Stimulated activated CD4-positive, alpha-beta T cell treated with anti-CD3 and anti-CD28 coated beads, Interleukin-15, amount 100 ng/mL, for 1 hour (primary cell): ENCODE results near the gene SERINC4.
"Not testable (repeated sequence)": the region's sequence is repeated elsewhere in the genome, so short reads cannot be mapped to it uniquely, and the experiment has no call there.

Experiments used
- DNase-seq, 2 donors: peaks; one replicate each; pipeline ENCODE4 v3.0.0-alpha.2; 2020; ENCODE audit warnings: low read depth in 1 of 2, low spot score in 1 of 2

The SERINC4 gene

DNA sequence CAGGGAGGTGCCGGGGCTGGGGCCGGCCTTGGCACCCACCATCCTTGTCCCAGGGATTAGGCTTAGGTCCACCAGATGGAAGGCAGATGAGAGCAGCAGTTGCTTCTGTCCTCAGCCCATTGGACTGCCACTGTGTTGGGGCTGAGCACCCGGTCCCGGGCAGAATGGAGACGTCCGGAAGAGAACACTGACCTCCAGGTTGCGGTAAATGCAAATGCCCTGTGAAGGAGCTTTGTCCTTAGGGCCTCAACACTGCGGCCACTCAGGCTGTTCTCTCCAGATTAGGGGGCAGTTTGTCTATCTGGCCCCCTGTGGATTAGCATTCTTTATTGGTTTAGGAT, at the start of gene SERINC4:
Gene SERINC4, minus strand, starts transcription at position 276 of the 341 bp plus-strand sequence. Its CDS starts 234 bp downstream, at position 42.
- no peak for DNase-seq

- DNase-seq = no peak
These were observed 45.4 kb upstream of the SERINC4 start for GRCh38 chr15:43845421-43845820.

- not testable (repeated sequence) for DNase-seq
These were observed 32.5 kb upstream of the SERINC4 start for GRCh38 chr15:43832485-43832884.

GRCh38 chr15:43831519-43832052, 31.6 kb upstream of the SERINC4 start:
- not testable (repeated sequence) for DNase-seq

DNA sequence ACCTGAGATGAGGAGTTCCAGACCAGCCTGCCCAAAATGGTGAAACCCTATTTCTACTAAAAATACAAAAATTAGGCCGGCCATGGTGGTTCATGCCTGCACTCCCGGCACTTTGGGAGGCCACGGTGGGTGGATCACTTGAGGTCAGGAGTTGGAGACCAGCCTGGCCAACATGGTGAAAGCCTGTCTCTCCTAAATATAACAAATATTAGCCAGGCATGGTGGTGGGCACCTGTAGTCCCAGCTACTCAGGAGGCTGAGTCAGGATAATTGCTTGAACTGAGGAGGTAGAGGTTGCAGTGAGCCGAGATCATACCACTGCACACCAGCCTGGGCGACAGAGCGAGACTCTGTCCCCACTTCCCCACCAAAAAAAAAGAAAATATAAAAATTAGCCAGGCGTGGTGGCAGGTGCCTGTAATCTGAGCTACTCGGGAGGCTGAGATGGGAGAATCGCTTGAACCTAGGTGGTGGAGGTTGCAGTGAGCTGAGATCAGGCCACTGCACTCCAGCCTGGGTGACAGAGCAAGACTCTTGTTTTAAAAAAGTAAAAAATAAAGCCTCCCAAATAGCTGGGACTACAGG, 30.8 kb upstream of the SERINC4 start:
- DNase-seq = not testable (repeated sequence)

DNA sequence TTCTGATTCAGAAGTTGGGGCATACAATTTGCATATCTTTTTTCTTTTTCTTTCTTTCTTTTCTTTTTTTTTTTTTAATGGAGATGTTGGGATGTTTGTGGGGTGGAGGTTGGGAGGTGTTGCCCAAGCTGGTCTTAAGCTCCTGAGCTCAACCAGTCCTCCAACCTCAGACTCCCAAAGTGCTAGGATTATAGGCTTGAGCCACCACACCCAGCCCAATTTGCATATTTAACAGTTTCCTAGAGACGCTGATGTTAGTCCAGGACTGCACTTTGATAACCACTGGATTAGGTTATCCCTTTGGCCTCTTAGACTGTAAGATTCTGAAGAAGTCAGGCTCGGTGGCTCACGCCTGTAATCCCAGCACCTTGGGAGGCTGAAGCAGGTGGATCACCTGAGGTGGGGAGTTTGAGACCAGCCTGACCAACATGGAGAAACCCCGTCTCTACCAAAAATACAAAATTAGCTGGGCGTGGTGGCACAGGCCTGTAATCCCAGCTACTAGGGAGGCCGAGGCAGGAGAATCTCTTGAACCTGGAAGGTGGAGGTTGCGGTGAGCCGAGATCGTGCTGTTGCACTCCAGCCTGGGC, 30.0 kb upstream of the SERINC4 start:
- not testable (repeated sequence) for DNase-seq

DNA sequence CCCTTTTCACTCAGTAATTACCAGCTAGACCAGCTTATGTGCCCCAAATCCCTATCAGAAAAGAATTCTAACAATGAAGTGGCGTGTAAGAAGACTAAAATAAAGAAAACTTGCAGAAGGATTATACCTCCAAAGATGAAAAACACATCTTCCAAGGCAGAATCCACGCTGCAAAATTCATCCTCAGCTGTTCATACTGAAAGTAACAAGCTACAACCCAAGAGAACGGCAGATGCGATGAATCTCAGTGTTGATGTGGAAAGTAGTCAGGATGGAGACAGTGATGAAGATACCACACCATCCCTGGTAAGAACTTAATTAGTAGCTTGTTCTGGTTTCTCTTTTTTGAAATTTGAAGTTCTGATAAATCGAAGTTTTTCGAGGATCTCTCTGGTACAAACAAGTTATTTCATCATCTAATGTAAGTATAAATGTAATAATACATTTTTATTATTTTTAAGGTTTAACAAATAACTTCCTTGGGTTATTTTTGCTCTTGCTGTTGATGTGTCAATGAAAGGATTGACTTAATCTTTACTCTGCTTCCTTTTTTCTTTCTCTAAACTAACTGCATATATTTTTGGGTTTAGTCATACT, 28.1 kb upstream of the SERINC4 start:
- DNase-seq = no peak

DNA sequence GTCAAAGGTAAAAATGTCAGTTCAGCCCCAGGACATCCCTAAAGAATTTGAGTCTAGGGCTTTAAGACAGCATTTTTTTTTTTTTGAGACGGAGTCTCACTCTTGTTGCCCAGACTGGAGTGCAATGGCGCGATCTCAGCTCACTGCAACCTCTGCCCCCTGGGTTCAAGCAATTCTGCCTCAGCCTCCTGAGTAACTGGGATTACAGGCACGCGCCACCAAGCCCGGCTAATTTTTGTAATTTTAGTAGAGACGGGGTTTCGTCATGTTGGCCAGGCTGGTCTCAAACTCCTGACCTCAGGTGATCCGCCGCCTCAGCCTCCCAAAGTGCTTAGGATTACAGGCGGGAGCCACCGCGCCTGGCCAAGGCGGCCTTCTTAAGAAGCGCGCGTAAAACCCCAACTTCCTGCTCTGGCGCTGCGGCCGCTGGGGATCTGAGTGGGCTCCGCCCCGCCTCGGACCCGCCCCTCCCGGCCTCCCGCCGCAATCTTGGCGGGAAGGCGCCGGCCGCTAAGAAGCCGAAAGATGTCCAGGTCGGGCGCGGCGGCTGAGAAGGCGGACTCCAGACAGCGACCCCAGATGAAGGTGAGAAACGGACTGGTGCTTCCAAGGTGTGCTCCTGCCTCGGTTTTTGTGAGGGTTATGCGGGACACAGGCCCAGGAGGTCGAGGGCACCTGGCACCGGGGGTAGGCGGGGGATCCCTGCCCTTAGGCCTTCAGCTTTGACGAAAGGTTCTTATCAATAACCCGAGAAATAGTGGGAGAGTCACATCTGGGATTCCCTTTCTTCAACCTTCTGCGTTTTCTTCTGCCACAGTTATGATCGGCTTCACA, 26.7 kb upstream of the SERINC4 start, which contains the start of gene WDR76:
Gene WDR76, plus strand, starts transcription at position 495 of the 834 bp plus-strand sequence. Its CDS starts 31 bp downstream, at position 526.
- peak; percentile 44 to 62 for DNase-seq

- no peak for DNase-seq
These were observed 26.0 kb upstream of the SERINC4 start for GRCh38 chr15:43826029-43826507.

- DNase-seq = not testable (repeated sequence)
These were observed 25.3 kb upstream of the SERINC4 start for GRCh38 chr15:43825305-43825704.

DNA sequence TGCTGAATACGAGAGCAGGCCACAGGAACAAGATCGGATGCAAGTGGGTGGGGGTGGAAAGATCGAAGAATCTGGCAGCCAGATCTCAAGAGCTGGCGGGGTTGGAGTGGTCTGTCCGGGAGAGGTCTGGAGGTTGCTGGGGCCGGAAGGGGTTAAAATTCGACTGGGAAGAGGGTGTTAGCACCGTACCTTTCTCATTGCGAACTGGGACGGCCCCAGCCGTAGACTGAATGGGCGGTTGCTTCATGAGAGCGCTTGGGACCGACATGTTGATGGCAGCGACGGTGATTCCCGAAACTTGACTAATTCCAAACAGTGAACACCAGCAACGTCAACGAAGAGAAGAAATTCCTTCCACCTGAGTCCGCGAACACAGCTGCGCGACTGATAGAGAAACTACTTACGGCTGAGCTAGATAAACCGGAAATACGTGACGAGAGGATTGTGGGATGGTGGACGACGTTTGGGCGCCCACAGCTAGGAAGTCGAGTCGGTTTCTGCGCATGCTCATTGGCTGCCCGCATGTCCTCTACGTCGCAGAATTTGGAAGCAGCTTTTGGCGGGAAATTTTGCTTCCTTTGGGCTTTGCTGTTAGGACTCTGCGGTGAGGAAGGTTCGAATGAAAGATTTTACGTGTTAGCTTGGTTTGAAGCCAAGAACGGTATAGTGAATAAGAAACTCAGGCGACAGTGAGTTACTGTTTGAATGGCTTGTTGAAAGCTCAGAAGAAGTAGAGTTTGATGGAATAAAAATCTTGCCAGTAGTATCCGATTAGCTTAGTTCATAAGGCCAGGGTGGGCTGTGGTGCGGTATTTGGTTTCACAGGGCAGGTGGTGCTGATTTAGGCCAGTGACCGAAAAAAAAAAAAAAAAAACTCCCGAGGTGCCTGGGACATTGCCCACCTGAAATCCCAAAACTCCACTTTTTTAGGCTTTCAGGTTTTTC, 24.6 kb upstream of the SERINC4 start, which contains the start of gene MFAP1:
Gene MFAP1, minus strand, starts transcription at position 389 of the 945 bp plus-strand sequence. Its CDS starts 121 bp downstream, at position 268.
- peak; percentile 75 to 79 for DNase-seq

- no peak for DNase-seq
These were observed 21.5 kb upstream of the SERINC4 start for GRCh38 chr15:43821505-43821904.

DNA sequence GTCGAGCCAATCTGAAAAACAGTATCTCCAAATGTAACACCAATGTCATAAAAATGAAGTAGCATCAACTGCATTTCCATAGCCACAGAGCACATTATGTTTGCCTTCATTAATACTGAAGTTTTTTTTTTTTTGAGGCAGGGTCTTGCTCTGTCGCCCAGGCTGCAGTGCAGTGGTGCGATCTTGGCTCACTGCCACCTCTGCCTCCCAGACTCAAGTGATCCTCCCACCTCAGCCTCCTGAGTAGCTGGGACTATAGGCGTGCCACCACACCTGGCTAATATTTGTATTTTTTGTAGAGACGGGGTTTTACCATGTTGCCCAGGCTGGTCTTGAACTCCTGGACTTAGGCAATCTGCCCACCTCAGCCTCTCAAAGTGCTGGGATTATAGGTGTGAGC, 15.0 kb upstream of the SERINC4 start:
- DNase-seq = not testable (repeated sequence)

DNA sequence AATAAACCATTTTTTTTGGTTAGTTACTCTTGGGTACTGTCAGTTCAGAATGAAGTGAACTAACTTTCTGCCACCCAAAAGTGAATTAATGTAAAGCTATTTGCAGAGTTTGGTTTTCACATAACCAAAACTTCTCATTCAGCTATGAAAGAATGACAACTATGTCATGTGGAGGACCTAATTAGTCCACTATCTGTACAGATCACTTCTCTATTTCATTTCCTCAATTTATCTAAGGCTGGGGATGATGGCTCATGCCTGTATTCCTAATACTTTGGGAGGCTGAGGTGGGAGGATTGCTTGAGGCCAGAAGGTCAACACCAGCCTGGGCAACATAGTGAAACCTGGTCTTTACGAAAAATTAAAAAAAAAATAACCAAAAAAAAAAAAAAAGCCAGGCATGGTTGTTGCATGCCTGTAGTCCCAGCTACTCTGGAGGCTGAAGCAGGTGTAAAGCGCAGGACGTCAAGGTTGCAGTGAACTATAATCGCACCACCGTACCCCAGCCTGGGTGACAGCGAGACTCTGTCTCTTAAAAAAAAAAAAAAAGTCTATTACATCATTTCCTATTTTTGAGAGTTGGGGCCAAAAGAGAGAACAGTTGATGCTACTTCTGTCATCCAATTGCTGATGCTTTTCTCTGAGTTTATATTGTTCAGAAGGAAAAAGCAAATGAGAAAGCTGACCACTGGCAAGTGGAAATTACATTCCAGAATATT, 9.1 kb upstream of the SERINC4 start:
- DNase-seq = no peak

DNA sequence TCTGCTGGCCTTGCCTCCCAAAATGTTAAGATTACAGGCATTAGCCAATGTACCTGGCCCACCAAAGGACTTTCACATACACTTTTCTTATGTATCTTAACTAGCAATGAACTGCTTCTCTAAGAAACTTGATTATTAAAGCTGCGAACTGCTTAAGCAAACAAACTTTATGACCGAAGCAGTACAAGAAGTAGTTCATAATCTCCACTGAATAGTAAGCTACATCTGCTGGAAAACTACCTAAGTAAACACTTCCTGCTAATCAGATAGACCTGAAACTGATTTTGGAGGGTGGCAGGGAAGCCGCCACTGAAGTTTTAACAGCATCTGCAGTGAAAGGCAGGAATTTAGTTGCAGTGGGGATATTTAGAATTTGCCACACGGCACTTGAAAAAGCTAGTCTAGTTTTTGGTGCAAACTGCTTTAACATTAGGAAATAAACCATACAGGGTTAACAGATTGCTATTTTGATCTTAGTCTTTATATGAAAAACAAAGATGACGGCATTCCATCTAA, 8.5 kb upstream of the SERINC4 start:
- DNase-seq = no peak

- not testable (repeated sequence) for DNase-seq
These were observed 2.7 kb upstream of the SERINC4 start for GRCh38 chr15:43802676-43803075.

- DNase-seq = peak; percentile 83 to 84
These were observed 494 bp upstream of the SERINC4 start, which contains the start of gene HYPK for GRCh38 chr15:43800286-43801141. Gene HYPK (plus strand): TSS chr15:43800599. CDS start chr15:43800623, 24 bp downstream.
